ENCODE data around the gene PTPRCAP.
"Not testable (repeated sequence)": the region's sequence is repeated elsewhere in the genome, so short reads cannot be mapped to it uniquely, and the experiment has no call there.

The PTPRCAP gene

DNA sequence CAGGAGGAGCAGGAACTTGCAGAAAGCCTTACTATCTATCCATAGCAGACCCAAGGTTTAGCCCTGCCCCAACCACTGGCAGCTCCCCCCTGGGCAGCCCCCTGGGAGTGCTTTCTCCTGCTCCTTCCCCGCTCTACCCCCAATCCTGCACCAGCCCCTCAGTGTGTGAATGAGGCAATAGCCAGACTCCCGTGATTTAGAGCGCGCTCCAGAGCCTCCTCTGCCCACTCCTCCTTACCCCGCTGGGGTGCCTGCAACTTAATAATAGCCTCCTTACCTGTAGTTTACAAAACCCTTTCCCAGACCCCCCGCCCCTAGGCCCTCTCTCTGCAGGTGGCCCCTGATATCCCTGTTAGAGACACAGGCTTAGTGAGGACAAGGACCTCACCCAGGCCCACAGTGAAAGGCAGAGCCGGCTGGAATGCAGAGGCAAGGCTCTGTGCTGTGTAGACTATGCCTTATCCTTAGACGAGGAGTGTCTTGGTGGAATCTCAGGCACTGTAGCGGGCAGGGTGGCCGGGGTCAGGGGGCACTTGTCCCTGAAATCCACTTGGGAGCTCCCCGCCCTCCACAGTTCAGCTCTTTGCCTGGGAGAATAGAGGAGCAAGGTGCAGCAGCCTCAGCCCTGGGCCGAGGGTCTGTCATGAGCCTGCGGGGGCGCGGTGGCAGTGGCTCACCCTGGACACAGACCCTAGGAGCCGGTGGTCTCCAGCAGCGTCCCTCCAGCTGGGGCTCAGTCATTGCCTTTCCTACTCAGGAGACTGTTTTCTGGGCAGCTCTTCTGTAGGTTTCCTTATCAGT, 26.3 kb downstream of the PTPRCAP start:
- no peak for DNase-seq (ENCODE audit: low read depth in 3 of 3, low spot score in 1 of 3)

DNA sequence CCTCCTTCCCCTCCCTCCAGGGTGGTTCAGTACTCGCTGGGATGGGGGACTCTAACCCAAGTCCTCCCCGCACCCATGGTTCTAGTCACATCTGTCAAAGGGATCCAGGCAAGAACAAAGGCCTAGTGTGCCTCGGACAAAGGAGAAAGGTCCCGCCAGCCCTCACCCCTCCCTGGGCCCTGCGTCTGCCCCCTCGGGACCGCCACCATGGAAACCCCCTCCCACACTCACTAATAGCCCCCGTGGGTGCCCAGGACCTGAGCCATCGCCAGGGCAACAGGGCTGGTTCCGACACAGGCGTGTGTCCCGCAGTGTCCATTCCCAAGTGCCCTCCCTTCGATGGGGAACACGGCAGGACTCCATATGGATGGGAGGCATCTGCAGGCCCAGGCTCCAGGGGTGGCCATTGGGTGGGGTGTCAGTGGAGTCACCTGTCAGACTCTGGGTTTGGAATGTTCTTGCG, 27.1 kb downstream of the PTPRCAP start:
- no peak for DNase-seq (ENCODE audit: low read depth in 3 of 3, low spot score in 1 of 3)

DNA sequence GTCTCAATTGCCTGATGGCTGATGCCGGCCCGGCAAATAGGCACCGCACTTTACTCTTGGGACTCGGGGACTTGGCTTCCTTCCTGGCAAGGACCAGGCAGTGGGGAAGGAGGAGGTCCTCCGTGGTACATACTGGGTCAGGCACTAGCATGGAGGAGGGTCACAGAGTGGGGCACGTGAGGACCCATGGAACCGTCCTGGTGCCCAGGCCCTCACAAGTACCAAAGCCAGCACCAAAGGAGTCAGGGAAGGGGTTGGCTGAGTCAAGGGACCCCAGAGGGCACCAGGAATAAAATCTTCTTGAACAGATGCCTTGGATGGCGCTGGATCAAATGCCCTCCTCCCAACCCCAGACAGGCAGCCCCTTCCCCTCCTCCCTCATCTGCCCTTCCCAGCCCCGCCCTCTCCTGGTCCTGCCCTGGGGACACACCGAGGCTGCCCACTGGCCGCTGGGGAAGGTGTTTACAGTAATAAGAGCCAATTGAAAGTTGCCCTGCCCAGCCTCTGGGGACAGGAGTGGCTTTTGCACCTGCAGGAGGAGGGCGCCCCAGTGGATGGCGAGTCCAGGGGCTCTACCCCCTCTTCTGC, 27.6 kb downstream of the PTPRCAP start:
- no peak for DNase-seq (ENCODE audit: low read depth in 3 of 3, low spot score in 1 of 3)

DNA sequence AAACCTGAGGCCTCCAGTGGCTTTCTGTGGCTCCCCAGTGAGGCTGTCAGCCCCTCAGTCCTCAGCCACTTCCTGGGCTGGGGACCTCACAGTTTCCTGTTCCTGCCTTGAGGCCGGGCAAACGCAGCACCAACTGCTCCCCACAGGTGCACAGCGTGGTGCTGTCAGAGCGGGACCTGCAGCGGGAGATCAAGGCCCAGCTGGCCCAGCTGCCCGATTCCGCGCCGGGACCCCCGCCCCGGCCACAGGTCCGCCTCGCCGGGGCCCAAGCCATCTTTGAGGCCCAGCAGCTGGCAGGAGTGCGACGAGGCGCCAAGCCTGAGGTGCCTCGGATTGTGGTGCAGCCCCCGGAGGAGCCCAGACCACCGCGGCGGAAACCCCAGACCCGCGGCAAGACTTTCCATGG, 28.2 kb downstream of the PTPRCAP start:
- peak in 2 of 3 donors; percentile 45 to 56 for DNase-seq (ENCODE audit: low read depth in 3 of 3, low spot score in 1 of 3)

DNA sequence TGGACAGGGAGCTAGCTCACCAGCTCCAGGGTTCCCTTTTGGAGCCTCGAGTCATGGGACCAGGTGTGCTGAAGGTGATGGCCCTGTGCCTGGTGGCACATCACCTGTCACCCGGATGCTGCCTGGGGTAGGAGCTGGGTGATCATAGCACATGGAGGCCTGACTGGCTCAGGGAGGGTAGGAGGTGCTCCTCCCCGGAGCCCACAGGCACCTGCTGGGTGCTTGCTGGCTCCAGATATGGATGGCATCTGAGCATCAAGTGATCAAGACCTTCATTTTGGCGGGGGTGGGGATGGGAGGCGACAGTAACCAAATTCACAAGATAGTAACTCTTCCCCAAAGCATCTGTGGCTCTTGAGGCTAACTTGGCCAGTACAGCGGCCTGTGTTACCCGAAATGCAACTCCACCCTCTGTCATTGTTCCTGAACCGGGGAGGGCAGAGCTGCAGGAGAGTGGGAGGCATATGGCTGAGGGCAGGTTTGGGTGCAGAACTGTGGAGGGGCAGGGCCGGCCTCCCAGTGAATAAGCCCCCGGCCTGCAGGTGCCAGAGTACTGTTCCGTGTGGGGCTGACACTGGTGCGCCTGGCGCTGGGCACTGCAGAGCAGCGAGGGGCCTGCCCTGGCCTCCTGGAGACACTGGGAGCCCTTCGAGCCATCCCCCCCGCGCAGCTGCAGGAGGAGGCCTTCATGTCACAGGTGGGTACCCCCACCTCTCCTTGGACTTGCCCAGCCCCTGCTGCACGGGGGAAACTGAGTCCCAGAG, 28.9 kb downstream of the PTPRCAP start:
- no peak for DNase-seq (ENCODE audit: low read depth in 3 of 3, low spot score in 1 of 3)

DNA sequence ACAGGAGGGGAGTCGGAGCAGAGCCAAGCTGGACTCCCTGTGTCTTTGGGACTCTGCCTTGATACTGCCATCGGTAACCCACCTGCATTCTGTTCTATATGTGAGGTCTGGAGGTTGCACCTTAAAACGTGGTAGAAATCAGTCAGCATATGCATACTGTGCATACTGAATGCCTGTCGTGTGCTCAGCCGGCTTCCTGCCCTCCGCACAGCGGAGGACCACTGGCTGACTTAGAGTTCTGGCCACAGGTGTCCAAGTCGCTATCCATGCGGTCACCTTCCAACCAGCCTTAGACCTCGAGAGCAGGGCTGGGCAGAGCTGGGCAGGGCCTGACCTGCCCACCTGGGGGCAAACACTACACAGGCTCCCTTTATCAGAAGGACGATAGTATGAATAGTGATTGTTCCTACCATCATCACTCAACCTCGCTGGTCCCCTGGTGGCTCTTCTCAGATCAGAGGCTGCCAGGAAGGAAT, 29.8 kb downstream of the PTPRCAP start:
- DNase-seq (ENCODE audit: low read depth in 3 of 3, low spot score in 1 of 3) = no peak

DNA sequence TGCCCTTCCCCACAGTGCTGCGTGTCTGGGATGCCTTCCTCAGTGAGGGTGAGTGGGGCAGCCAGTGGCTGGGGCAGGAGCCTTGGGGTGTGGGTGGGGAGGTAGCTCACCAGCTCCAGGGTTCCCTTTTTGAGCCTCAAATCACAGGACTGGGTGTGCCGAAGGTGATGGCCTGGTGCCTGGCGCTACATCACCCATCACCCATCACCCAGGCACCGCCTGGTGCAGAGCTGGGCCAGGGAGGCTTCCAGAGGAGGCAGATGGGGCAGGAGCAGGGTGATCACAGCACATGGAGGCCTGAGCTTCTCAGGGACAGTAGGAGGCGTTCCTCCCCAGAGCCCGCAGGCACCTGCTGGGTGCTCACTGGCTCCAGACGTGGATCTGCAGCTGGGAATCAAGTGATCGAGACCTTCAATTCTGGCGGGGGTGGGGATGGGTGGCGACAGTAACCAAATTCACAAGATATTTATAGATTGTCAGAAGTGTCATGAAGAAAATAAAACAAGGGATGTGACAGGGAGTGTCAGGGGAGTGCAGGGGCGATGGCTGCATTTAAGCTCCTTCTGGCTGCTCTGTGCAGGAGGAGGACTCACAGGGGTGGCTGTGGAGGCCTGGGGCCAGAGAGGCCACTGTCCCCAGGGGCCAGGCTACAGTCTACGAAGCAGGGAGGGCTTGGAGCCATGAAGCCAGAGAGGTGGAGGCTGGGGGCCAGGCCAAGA, 30.4 kb downstream of the PTPRCAP start:
- no peak for DNase-seq (ENCODE audit: low read depth in 3 of 3, low spot score in 1 of 3)

DNA sequence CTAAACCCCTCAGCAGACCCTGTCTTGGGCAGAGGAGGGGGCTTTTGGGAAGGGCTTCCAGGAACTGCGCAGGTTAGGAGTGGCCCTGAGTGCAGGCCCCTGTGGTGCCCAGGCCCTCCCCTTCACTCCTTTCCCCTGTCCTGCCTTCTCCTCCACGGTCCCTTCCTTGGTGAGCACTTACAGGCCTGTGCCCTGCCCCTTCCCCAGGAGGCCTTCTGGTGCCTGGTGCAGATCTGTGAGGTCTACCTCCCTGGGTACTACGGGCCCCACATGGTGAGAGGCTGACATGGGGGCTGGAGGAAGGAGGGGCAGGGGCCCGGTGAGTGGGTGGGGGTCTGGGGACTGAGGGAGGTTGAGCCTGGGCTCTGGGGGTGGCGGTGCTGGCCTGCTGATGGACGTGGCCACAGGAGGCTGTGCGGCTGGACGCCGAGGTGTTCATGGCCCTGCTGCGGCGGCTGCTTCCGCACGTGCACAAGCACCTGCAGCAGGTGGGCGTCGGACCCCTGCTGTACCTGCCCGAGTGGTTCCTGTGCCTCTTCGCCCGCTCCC, 31.0 kb downstream of the PTPRCAP start:
- no peak for DNase-seq (ENCODE audit: low read depth in 3 of 3, low spot score in 1 of 3)

DNA sequence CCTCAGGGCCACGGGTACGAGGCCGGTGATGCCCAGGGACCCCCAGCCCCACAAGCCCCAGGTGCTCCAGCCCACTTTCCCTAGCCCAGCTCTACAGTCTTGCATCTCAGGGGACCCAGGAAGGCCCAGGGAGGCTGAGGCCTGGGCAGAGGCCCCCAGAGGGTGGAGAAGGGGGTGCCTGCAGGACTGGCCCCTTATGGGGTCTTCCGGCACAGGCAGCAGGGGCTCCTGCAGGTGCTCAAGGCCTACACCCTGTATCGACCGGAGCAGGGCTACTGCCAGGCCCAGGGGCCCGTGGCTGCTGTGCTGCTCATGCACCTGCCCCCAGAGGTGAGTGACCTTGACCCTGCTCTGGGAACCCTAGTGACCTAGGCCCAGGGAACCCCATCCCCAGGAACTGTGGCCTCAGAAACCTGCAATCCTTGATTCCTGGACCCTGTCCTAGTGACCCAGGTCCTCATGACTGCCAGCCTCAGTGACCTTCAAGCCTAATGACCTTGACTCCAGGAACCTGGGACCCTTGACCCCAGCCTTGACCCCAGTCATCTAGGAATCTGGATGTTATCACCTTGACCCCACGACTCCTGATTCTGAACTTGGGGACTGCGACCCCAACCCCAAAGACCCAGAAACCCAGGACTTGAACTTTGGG, 31.7 kb downstream of the PTPRCAP start:
- DNase-seq (ENCODE audit: low read depth in 3 of 3, low spot score in 1 of 3) = no peak

DNA sequence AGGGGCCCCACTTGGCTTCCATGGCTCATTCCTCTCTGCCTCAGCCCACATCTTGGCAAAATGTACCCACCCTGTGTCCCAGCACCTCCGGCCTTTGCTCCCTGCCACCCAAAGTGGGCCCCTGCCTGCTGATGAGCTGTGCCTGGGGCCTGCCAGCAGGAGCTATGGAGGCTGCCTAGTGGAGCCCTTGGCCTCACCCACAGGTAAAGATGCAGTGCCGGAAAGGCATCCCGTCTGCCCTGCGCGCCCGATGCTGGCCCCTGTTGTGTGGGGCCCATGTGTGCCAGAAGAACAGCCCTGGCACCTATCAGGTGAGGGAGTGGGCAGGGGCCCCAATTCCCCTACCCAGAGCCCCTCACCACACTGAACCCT, 32.3 kb downstream of the PTPRCAP start:
- DNase-seq (ENCODE audit: low read depth in 3 of 3, low spot score in 1 of 3) = no peak

DNA sequence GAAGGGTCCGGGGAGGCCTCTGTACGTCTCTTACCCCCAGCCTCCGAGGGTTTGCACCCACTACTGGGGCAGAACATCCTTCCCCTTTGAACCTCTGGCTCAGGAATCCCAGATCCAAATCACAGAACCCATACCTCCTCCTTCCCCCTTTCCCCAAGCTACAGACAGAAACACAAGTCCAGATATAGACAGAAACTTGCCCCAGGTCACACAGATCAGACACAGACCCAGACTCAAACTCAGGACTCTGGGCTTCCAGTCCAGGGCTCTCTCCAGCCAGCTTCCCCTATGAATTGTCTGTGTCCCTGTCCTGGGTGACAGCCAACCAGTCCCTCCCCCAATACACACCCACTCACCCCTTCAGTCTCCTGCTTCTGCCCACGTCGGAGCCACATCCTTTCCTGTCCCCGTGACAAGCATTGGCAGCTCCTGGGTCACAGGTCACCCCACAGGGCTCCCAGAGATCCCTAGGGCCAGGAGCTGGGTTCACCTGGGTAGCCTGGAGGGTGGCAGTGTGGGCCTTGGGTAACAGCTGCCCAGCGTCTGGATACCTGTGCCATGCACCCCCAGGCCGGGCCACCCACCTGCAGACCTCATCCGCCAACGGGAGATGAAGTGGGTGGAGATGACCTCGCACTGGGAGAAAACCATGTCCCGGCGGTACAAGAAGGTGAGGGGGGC, 32.8 kb downstream of the PTPRCAP start:
- no peak for DNase-seq (ENCODE audit: low read depth in 3 of 3, low spot score in 1 of 3)

DNA sequence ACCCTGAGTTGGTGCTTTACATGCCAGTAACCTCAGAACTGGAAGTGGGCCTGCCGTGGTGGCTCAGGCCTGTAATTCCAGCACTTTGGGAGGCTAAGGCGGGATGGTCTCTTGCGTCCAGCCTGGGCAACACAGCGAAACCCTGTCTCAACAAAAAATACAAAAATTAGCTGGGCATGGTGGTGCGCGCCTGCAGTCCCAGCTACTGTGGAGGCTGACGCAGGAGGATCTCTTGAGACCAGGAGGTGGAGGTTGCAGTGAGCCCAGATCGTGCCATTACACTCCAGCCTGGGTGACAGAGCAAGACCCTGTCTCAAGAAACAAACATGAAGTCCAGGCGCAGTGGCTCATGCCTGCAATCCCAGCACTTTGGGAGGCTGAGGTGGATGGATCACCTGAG, 34.4 kb downstream of the PTPRCAP start:
- not testable (repeated sequence) for DNase-seq (ENCODE audit: low read depth in 3 of 3, low spot score in 1 of 3)

DNA sequence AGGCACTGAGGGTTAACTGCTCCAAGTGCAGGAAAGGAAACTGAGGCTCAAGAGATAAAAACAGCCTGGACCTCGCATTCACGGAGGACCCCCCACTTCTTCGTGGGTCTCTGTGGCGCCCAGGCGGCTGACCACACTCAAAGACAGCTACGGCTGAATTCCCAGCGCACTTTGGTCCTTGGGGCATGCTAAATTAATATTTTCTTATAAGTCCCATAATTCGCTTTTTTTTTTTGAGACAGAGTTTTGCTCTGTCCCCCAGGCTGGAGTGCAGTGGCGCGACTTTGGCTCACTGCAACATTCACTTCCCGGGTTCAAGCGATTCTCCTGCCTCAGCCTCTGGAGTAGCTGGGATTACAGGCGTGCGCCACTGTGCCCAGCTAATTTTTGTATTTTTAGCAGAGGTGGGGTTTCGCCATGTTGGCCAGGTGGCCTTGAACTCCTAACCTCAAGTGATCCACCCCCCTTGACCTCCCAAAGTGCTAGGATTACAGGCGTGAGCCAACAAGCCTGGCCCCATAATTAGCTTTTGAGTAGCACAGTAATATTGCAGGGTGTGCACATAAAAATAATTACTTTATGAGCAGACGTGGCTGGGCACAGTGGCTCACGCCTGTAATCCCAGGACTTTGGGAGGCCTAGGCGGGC, 35.2 kb downstream of the PTPRCAP start:
- DNase-seq (ENCODE audit: low read depth in 3 of 3, low spot score in 1 of 3) = not testable (repeated sequence)

DNA sequence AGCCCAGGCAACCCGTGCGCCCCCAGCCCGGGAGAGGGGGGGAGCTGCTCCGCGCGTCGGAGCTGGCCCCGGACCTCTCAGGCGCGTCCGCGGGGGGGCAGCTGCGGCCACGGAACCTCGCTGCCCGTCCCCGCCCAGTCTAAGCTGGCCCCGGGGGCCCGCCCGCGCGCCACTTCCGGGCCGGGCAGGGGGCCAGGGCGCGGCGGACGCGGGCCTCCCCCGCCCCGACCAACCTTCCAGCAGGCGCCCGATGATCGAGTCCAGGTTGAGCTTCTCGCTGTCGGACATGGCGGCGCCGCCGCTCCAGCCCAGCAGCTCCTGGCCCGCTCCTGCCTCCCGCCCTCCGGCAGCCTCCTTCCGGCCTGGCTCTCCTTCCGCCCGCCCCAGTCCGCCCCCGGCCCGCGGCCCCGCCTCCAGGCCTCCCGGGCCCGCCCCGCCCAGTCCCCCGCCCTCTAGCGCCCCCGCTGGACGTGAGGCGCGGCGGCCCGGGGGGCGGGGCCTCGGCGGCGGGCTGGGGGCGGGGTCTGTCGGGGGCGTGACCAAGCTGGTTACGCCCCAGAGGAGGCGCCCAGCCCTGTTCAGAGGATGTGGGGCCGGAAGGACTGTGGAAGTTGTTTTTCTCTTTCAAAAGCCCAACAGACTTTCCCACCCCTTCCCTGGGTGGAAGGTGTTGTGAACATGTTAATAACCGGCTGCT, 35.8 kb downstream of the PTPRCAP start, which contains the start of gene PPP1CA:
Gene PPP1CA (minus strand): TSS at position 364 of the 697 bp plus-strand sequence. CDS start 76 bp downstream, at position 288.
- DNase-seq (ENCODE audit: low read depth in 3 of 3, low spot score in 1 of 3) = peak; percentile 80 to 95 (median 91)

DNA sequence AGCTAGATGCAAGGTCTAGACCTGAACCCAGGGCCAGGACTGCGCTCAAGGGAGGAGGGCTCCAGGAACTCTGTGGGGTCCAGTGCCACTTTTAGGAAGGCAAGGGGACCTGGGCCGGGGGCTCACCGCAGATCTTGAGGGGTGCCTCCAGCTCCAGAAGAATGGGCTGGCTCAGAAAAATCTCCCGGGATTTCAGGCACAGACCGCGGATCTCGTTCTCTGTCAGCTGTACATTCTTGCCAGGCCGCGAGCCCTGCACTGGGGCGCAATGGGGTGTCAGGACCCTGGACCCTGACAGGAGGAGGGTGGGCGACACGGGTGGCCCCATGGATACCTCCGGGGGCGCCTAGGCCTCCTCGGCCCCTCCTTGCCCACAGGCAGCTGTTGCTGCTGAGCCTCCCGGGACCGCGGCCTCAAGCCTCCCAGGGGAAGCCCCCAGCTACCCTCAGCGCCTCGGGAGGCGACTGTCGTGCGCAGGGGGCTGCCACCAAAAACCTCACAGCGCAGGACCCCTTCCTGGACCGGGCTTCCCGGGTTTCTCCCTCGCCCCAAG, 36.5 kb downstream of the PTPRCAP start:
- no peak for DNase-seq (ENCODE audit: low read depth in 3 of 3, low spot score in 1 of 3)

DNA sequence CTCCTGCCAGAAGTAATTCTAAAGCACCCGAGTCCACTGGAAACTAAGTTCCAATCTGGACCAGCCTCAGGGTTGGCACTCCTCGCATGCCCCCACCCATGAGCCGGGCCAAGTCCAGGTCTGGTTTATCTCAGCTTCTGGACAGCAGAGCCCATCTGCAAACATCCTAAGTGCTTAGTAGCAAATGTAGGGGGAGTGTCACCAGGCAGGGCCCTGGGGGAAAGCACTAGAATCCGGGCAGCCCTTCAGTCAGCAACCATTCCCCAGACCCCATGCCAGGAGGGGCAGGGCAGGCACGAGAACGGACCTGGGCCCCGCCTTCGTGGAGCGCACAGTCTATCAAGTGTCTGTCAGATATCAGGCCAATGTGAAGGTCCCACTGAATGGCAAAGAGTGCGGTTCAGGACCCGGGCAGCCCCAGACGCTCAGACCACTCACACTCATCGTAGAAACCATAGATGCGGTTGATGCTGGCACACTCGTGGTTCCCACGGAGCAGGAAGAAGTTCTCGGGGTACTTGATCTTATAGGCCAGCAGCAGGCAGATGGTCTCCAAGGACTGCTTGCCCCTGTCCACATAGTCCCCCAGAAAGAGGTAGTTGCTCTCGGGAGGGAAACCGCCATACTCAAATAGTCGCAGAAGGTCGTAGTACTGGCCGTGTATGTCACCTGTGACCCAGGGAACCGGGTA, 37.1 kb downstream of the PTPRCAP start:
- no peak for DNase-seq (ENCODE audit: low read depth in 3 of 3, low spot score in 1 of 3)

DNA sequence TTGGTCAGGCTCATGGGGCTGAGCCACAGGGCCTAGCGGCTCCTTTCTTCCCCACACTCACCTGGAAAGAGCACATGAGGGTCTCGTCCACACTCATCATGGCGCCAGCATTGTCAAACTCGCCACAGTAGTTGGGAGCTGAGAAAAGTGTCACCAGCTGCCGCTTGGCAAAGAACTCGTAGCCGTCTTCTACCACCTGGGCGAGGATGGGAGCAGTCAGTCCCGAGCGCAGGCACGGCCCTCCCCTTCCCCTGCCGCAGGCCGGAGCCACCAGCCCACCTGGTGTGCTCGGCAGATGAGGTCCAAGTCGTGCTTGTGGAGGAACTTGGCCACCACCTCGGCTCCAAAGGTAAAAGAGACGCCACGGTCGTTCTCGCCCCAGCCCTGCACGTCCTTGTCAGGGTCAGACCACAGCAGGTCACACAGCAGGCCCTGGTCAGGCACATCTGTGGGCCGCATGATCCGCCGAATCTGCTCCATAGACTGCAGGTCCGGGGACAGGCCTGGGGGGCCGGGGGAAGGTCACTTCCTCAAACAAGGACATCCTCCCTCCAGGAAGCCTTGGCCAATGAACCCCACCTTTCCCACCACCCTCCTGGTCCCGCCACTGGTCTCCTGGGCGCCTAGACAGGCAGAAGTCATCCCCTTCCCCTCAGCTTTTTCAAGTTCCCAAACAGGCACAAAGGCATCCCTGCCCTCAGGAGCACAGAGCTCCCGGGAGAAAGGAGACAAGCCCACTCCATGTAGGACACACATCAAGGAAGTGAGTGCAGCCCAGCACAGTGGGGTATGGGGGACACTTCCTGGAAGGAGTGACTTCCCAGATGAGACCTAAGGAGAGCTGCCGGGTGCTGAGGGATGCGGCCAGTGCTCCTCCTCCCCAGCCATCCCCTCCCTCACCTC, 38.6 kb downstream of the PTPRCAP start:
- DNase-seq (ENCODE audit: low read depth in 3 of 3, low spot score in 1 of 3) = no peak
